HCT116 (cell line): Measurements from ENCODE around the gene UBE2E2.

Experiments used
- CTCF ChIP-seq, 3 experiments: fragments of 200-600 bp in 1 of 3; sonication (generic) in 1 of 3; IDR thresholded peaks in 2 of 3; conservative IDR thresholded peaks in 1 of 3; 2 replicates each; pipeline ENCODE4 v1.5.1; 2012 to 2017; ENCODE audit warnings: low read depth in 2 of 3, low read length in 2 of 3, antibody characterized with exemption in 1 of 3, borderline replicate concordance in 1 of 3, control low read depth in 1 of 3, mild to moderate bottlenecking in 1 of 3, mixed read lengths in 1 of 3, mixed run types in 1 of 3, moderate library complexity in 1 of 3; ENCODE audit not compliant: insufficient read depth in 1 of 3
- EGR1 ChIP-seq: IDR thresholded peaks from 2 replicates; pipeline ENCODE4 v1.6.1; 2012; ENCODE audit warnings: low read depth
- EZH2 ChIP-seq: fragments of 200-600 bp; sonication (generic); IDR thresholded peaks from 2 replicates; pipeline ENCODE4 v1.6.1; 2017; ENCODE audit warnings: antibody characterized with exemption, mixed run types
- EZH2phosphoT487 ChIP-seq: fragments of 200-600 bp; IDR thresholded peaks from 2 replicates; pipeline ENCODE4 v1.6.1; 2018; ENCODE audit warnings: antibody characterized with exemption, borderline replicate concordance
- JUND ChIP-seq: IDR thresholded peaks from 2 replicates; pipeline ENCODE4 v1.6.1; 2012
- POLR2A ChIP-seq: IDR thresholded peaks from 2 replicates; pipeline ENCODE4 v1.7.0; 2011; ENCODE audit warnings: borderline replicate concordance; ENCODE audit not compliant: insufficient read depth, insufficient read length; ENCODE audit errors: extremely low read depth
- POLR2AphosphoS5 ChIP-seq: IDR thresholded peaks from 2 replicates; pipeline ENCODE4 v1.6.1; 2011; ENCODE audit warnings: mild to moderate bottlenecking, low read depth, low read length, moderate library complexity
- RAD21 ChIP-seq: IDR thresholded peaks from 2 replicates; pipeline ENCODE4 v1.6.1; 2012; ENCODE audit warnings: low read depth, mild to moderate bottlenecking
- SRF ChIP-seq: IDR thresholded peaks from 2 replicates; pipeline ENCODE4 v1.6.1; 2012; ENCODE audit warnings: low read depth
- YY1 ChIP-seq: IDR thresholded peaks from 2 replicates; pipeline ENCODE4 v1.6.1; 2011; ENCODE audit warnings: low read length, low read depth, moderate library complexity, mild to moderate bottlenecking; ENCODE audit not compliant: insufficient replicate concordance; ENCODE audit errors: extremely low read depth
- ZFX ChIP-seq: fragments of 450-650 bp; IDR thresholded peaks from 2 replicates; pipeline ENCODE4 v1.6.1; 2017
- TF ChIP-seq, protein P1 (sequence below): IDR thresholded peaks from 2 replicates; pipeline ENCODE4 v1.6.1; 2012; ENCODE audit warnings: low read depth
- TF ChIP-seq, protein P2 (sequence below): IDR thresholded peaks from 2 replicates; pipeline ENCODE4 v1.6.1; 2012

DNA sequence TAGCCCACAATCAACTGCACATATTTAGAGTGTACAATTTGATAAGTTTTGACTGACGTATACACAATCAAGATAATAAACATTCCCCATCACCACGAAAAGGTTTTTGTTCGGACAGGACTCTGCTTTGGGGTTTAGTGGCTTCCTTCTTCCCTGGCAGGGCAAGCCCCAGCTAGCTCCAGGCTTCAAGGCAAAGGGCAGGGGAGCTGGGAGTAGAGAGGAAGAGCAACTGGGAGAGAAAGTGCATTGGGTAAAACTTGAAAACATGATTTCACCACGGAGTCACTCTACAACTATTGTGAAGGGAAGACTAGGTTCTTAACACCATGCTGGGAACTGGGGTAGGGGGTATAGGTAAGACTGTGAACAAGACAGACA, 417.5 kb downstream of the UBE2E2 start:
- TF ChIP-seq CTCF (IDR thresholded peaks at IDR 0.05 in 2 of 3, conservative IDR thresholded peaks at IDR 0.05 in 1 of 3; ENCODE audit: borderline replicate concordance in 1 of 3, insufficient read depth in 1 of 3, low read depth in 2 of 3, low read length in 2 of 3) (no peak), POLR2A (no peak), JUND (no peak), SRF (no peak), POLR2AphosphoS5 (no peak), EZH2 (no peak), EZH2phosphoT487 (no peak), EGR1 (no peak), ZFX (no peak), RAD21 (no peak), YY1 (no peak)
- TF ChIP-seq, protein P1, sequence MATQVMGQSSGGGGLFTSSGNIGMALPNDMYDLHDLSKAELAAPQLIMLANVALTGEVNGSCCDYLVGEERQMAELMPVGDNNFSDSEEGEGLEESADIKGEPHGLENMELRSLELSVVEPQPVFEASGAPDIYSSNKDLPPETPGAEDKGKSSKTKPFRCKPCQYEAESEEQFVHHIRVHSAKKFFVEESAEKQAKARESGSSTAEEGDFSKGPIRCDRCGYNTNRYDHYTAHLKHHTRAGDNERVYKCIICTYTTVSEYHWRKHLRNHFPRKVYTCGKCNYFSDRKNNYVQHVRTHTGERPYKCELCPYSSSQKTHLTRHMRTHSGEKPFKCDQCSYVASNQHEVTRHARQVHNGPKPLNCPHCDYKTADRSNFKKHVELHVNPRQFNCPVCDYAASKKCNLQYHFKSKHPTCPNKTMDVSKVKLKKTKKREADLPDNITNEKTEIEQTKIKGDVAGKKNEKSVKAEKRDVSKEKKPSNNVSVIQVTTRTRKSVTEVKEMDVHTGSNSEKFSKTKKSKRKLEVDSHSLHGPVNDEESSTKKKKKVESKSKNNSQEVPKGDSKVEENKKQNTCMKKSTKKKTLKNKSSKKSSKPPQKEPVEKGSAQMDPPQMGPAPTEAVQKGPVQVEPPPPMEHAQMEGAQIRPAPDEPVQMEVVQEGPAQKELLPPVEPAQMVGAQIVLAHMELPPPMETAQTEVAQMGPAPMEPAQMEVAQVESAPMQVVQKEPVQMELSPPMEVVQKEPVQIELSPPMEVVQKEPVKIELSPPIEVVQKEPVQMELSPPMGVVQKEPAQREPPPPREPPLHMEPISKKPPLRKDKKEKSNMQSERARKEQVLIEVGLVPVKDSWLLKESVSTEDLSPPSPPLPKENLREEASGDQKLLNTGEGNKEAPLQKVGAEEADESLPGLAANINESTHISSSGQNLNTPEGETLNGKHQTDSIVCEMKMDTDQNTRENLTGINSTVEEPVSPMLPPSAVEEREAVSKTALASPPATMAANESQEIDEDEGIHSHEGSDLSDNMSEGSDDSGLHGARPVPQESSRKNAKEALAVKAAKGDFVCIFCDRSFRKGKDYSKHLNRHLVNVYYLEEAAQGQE = no peak
- TF ChIP-seq, protein P2, sequence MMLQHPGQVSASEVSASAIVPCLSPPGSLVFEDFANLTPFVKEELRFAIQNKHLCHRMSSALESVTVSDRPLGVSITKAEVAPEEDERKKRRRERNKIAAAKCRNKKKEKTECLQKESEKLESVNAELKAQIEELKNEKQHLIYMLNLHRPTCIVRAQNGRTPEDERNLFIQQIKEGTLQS = no peak
